ENCODE measurements around the gene SPATA21.

DNA sequence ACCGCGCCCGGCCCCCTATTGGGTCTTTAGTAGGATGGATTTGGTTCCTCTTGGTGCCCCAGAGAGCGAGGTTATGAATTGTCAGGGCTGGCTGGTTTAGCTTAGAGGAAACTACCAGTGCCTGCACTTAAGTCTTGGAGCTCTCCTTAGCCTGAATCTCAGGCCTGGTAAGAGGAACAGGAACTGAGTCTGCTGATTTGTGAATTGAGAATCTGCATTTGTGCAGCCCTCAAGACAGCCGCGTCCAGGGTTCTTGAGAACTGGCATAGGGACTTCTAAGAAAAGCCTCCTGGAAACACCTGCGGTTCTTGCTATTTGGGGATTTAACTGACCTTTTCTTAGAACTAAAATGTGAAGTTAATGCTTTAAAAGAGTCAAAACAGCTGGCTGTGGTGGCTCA is 5.0 kb upstream of the SPATA21 start:
- no peak for TF ChIP-seq CTCF (IDR thresholded peaks at IDR 0.05)
- TF ChIP-seq POLR2A (IDR thresholded peaks at IDR 0.05) = no peak

Measured in esophagus squamous epithelium (tissue), 4 donors.